Left kidney (tissue), 2 donors: Measurements from ENCODE around the gene C12orf50. TPM values are rescaled to one million over a fixed set of nuclear protein-coding genes. Genes with fewer than 3 reads are reported as not detected.
"Not testable (repeated sequence)": the region's sequence is repeated elsewhere in the genome, so short reads cannot be mapped to it uniquely, and the experiment has no call there.

Experiments used
- DNase-seq: peaks from one replicate; pipeline ENCODE4 v3.0.0-alpha.2; 2013
- polyA plus RNA-seq: library from polyadenylated mRNA; unstranded; fragments of 120-200 nt; gene quantifications from one replicate; pipeline ENCODE4 v1.2.1, GENCODE V29; 2013; ENCODE audit not compliant: insufficient read length

Gene C12orf50
- polyA plus RNA-seq, 1 donor = 0.57 TPM

DNA sequence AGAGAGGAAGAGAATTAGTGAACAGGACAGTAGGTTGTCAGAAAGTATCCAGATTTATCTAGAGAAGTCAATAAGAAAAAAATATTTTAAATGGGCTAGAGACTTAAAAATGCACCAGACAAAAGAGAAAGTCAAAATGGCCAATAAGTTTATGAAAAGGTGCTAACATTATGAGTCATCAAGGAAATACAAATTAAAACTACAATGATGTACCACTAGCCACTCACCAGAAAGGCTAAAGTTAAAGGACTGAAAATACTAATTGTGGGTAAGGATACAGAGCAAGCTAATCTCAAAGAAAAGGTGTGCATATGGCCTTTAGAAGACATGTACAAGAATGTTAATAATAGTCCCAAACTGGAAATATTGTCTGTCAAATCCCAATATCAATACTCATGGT is 37.7 kb downstream of the C12orf50 start:
- no peak for DNase-seq

DNA sequence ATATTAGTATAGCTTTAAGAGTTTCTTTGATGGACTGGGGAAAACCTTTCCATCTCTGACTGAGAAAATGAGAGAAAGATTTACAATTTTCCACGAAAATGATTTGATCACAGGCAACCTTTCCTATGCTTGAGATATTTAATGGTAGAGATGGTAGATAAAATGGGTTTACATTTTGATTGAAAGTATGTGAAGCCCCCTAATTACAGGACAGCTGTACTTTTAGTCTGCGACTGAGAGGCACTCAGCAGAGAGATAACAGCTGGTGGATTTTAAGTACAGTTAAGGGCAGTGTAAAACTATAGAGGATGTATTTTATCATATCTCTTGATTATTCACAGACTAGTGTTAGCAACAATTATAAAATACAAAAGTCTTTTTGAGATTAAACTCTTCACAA is 40.7 kb downstream of the C12orf50 start:
- DNase-seq = no peak

DNA sequence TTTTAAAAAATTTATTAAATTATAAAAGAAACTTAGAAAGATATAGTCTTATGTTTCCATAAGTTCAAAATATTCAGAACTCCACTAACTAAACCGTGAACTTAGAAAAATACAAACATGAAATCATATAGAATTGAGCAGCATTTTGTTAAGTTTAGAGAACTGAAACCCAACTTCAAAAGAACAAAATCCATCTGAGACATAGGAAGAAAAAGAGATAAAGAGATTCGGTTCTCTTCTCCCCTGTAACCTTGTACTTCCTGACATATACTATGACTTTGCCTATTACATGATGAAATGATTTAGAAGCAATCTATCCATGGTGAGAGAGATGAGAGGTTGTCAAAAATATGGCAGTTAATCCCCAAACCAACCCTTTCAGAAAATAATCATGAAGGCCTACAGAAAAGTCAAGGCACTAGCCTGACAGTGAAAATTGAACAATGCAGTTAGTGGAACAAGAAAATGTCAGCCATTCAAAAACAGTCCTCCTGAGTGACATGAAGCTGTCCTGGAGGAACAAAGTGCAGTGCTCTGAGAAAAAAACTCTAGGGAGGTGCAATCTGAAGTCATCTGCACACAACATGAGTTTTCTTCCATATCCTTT is 44.0 kb downstream of the C12orf50 start:
- no peak for DNase-seq

DNA sequence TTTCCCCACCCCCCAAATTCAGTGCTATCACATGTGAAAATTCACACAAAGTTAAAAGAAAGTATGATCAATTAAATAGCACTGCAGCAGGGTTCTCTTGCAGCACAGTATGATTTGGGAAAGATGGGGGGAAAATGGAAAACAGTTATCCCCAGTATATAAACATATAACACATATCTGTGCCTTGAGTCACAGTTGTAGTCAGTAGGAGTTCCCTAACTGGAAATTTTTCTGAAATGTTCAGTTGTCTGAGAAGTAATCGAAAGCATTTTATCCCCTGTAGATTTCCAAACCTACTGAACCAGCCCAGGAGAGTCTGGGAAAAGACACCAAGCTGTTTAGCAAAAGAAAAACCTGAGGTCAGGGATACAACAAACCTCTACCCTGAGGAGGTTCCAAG is 47.0 kb downstream of the C12orf50 start:
- DNase-seq = no peak

DNA sequence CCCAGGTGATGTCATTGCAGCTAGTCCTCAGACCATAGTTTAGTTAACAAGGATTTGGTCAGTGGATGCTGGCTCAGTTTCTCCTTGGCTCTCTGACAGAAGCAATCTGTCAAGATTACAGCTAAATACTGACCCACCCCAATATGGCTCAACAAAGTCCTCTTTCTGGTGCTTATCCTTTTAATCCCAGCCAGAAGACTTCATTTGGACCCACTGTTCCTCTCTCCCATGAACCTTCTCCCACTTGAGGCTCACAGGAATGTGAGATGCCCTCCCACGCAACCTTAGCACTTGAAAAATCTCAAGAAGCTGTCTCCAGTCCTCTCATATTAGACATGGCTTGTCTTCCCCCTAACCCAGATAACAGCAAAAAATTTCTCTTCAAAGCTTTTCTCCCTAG is 47.7 kb downstream of the C12orf50 start:
- DNase-seq = no peak

DNA sequence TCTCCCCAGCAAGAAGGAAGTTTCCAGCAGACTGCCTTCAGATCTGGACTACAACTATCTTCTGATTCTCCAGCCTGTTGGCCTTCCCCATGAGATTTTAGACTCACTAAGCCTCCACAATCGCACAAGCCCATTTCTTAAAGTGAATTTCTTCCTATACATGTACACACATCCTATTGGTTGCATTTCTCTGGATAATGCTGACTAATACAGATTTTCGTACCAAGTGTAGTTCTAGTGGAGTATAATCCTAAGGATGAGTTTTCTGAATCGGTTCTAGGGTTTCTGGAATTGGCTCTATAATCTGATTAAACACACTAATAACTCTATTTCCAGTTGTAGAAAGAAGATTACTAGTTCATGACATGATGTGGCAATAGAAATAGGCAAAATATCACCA is 53.3 kb downstream of the C12orf50 start:
- DNase-seq = no peak

DNA sequence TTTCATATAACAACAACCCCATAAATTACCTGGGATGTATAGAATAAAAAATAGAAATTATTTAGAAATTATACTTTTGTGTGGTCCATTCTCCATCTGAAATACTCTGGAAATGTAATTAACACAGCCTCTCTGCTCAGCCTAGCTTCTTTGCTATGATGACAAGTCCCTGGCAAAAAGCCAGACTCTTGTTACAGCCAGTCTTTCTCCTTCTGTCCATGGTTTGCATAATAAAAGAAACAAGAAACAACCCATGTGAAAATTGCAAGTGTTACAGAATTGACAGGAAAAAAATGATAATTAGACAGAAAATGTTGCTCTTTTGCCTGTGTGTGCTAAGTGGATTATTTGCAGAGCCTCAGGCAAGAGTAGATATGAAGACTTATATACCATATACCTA is 61.3 kb downstream of the C12orf50 start:
- no peak for DNase-seq

DNA sequence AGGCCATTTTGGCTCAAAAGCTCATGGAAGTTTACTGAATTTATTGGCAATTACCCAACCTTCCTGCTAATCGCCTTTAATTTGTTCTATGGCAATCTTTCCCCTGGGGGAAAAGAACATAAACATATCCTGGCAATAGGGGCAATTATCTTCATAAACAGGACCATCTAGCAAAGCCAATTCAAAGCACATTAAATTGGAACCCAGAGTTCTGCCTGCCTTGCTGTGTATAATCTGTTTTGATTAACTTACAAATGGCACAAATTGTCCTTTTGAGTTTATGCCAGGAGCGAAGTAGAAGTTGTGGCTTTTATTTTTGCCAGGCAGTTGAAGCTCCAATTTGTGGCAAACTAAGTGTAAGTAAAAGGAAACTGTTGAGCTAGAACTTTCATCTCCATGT is 68.6 kb downstream of the C12orf50 start:
- no peak for DNase-seq

DNA sequence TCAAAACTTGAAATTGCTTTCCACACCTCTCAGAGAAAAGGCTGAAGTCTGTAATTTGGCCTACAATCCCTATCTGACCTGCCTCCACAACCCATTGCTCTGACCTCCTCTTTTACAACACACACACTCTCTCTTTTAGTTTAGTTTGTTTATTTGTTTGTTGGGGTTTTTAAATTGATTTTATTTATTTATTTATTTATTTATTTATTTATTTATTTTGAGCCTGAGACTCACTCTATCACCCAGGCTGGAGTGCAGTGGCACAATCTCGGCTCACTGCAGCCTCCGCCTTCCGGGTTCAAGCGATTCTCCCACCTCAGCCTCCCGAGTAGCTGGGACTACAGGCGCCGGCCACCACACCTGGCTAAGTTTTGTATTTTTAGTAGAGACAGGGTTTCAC is 75.2 kb downstream of the C12orf50 start:
- not testable (repeated sequence) for DNase-seq

DNA sequence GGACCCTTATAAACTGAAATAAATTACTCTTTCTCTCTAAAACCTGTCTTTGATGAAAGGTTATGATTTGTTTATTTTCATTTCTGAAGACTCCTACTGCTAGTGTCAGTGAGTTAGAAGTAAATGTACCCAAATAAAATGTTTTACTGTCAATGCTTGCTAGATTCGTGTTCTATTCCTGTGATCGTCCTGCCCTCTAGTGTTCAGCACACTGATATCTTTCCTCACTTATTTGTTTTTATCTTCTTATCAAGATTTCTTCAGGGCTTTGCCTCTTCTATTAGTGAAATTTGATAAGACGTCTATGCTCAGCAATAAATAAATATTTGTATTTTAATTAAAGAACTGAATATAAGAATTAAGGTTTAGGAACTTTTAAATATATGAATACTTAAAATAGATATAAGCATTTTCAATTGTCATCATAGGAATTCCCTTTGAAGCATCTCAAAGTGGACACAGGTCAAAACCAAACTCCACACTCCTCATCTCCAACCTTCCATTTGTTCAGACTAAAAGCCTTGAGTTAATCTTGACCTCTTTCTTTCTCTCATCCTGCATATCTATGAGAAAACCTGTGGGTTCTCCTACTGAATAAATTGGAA is 75.8 kb downstream of the C12orf50 start:
- peak; percentile 47 for DNase-seq

DNA sequence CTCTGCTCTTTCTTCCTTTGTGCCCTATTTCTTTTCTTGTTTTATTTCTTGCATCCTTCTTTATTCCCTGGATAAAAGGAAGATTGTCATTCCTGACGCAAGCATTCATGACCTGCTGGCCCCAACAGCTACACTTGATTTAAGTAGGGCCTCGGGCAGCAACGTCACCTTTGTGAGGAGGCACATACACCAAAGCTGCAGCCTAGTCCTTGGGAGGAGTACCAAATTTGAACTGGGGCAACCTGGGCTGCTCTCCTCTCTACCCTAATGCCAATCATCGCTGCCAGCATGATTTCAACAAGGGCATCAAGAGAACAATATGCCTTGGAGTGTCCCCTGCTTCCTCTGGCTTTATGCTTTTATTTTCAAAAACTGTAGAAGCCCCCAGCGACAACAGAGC is 76.4 kb downstream of the C12orf50 start:
- DNase-seq = peak; percentile 4

DNA sequence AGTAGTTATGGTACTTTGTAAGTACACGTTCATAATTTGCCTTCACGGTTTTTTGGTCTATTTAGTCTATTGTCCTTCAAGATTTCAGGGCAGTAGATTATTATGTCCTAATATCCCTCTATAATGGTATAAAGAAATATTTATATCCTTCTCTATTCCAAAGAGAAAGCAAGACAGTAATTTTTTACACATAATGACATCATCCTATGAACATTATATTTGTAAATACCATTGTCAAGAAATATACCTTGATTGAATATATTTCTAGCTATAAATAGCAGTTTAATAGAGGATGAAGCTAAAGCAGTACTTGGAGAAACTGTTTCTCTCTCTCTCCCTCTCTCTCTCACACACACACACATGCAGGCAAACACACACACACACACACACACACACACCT is 77.0 kb downstream of the C12orf50 start:
- DNase-seq = no peak

DNA sequence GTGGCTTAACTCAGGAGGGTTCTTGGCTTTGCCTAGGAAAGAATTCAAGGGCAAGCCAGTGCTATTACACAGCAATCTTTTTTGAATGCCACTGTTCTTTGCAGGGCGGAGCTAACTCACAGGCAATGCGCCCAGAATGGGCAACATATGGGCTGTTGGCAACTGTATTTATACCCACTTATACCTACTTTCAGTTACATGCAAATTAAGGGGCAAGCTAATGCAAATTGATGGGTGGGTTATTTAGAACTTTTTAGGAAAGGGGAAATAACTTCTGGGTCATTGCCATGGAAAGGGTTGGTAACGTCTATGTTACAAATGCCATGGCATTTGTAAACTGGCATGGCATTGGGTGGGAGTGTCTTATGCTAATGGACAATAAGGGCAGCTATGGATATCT is 85.4 kb downstream of the C12orf50 start:
- DNase-seq = no peak

DNA sequence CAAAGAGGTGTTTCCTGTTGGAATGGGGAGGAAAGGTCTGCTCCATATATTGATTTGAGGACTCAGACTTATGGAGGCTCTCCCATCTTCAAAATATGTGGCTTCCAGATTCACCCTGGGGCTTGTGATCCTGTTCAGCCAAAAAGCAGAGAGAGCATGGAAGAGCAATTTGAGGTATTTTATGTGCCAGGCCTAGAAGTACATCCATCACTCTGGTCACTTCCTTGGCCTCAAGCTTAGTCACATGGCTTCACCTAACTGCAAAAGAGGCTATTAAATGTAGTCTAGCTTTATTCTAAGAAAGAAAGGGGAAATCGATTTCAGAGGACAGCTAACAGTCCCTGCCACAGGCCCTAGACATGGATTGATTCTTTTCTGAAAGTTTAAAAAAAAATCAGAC is 86.2 kb downstream of the C12orf50 start:
- no peak for DNase-seq

DNA sequence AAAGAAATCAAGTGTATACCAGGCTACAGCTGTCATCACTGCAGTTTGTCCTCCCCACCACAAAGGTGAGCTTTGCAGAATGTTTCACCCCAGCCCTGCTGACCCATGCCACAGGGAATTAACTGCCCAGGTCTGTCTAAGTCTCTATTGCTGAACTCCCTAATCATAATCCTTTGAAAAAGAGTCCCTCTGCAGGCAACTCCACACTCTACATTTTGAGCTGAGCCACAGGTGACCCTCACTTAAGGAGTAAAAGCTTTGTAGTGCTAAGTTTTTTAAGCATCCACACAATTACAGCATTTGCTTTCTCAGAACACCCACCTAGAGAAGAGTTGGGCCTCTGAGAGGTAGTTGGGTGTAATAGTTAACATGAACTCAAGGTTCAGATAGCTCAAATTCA is 90.0 kb downstream of the C12orf50 start:
- DNase-seq = no peak

DNA sequence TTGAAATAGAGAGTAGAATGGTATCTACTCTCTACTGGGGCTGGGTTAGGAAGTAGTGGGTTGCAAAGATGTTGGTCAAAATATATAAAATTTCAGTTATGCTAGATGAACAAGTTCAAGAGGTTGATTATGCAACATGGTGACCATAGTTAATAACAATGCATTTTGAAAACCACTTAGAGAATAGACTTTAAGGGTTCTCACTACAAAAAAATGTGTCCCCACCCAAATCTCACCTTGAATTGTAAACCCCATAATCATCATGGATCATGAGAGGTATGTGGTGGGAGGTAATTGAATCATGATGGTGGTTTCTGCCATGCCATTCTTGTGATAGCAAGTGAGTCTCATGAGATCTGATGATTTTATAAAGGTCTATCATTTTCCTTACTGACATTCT is 94.0 kb downstream of the C12orf50 start:
- no peak for DNase-seq

DNA sequence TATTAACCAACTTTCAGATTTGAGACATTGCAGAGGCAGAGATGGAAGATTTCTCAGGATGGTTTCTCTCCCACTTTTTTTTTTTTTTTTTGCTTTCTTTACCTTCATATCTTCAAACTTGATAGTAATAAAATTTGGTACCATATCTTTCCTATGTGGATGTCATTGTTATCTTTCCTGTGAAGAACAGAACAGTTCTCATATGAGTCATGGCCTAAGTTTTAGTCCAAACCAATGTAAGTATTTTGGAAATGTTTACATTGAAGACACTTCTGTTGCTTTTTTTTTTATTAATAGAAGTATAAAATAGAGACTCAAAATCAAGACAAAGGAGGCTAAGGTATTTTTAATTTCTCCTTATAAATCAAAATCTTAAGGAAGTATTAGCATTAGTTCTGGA is 95.2 kb downstream of the C12orf50 start:
- DNase-seq = no peak

DNA sequence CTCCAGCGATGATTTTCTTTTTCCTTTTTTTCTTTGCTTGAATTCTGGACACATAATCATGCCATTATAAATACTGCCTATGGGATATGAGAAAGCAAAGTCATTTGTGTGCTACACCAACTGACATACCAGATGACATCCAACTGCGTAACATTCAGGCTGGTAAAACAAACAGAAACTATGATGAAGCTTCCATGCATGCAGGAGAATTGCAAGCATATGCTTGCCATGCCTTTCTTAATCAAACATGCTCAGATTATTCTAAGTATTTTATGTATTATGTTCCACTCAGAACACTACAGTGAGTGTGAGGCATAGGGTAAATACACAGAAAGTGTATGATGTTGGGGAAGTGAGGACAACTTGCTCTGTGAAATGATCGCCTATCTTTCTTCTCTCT is 97.4 kb downstream of the C12orf50 start:
- no peak for DNase-seq

DNA sequence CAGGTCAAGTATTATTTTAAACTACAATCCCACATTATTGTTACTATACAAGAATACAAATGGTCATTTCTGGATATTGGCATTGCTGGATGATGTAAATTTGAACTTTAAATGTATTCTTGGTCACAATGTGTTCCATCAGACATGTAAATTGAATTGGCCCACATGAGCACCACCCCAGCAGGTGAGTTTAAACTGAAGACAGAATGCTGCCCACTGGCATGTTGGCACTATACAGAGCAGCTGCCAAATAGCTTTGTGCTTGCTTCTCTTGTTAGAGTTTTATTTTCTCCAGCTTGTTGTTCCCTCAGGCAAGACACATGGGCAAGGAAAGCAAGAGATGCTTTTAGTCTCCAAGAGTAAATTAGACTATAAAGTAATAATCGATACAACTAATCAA is 98.6 kb downstream of the C12orf50 start:
- no peak for DNase-seq

Other genes starting within 250 kb of the C12orf50 start
- gene CEP290, start 112.7 kb upstream of the C12orf50 start, polyA plus RNA-seq = 33.7 TPM
- gene TMTC3, start 112.9 kb upstream of the C12orf50 start, polyA plus RNA-seq = 28.3 TPM